Heart right ventricle (tissue), 16 donors: Measurements from ENCODE around the gene SLC35E3. TPM values are rescaled to one million over a fixed set of nuclear protein-coding genes. Genes with fewer than 3 reads are reported as not detected.
"Not testable (repeated sequence)": the region's sequence is repeated elsewhere in the genome, so short reads cannot be mapped to it uniquely, and the experiment has no call there.

Experiments used
- ATAC-seq, 8 donors: fragments of 200-7000 bp; cut with Tn5 transposase; one replicate each; pipeline ENCODE4 v1.9.1; 2020; ENCODE audit warnings: mild to moderate bottlenecking in 8 of 8, moderate library complexity in 8 of 8, moderate number of reproducible peaks in 1 of 8
- DNase-seq, 2 donors: peaks; one replicate each; pipeline ENCODE4 v3.0.0-alpha.2; 2020
- H3K27ac ChIP-seq, 10 donors: fragments of 200-600 bp; sonication (generic) in 2 of 10; one replicate each; pipeline versions ENCODE4 v1.5.0 to v1.8.0; 2020 to 2022; ENCODE audit warnings: mild to moderate bottlenecking in 3 of 10
- H3K27me3 ChIP-seq, 7 donors: fragments of 200-600 bp; one replicate each; pipeline ENCODE4 v1.8.0; 2021 to 2022; ENCODE audit warnings: mild to moderate bottlenecking in 2 of 7
- H3K36me3 ChIP-seq, 9 donors: fragments of 200-600 bp; sonication (generic) in 1 of 9; one replicate each; pipeline versions ENCODE4 v1.5.0 to v1.8.0; 2020 to 2022; ENCODE audit warnings: mild to moderate bottlenecking in 2 of 9
- H3K4me1 ChIP-seq, 9 donors: fragments of 200-600 bp; sonication (generic) in 1 of 9; one replicate each; pipeline versions ENCODE4 v1.5.0 to v1.8.0; 2020 to 2022; ENCODE audit warnings: mild to moderate bottlenecking in 4 of 9
- H3K4me3 ChIP-seq, 10 donors: fragments of 200-600 bp; sonication (generic) in 2 of 10; one replicate each; pipeline versions ENCODE4 v1.5.0 to v1.8.0; 2020 to 2022; ENCODE audit warnings: mild to moderate bottlenecking in 7 of 10, moderate library complexity in 2 of 10
- H3K9me3 ChIP-seq, 11 donors: fragments of 200-600 bp in 10 of 11; sonication (generic) in 2 of 11; one replicate each; pipeline versions ENCODE4 v1.5.0 to v1.8.0; 2013 to 2022; ENCODE audit warnings: mild to moderate bottlenecking in 2 of 11, control low read depth in 1 of 11, moderate library complexity in 1 of 11
- WGBS, 2 donors: extraction: QIAGEN DNeasy Blood & Tissue Kit; methylation state at CpG; one replicate each; pipeline ENCODE4 v1.1.7; 2013; ENCODE audit warnings: inconsistent platforms in 1 of 2; 5-methylcytosine and 5-hydroxymethylcytosine counted together
- intact Hi-C, 10 donors: fragments of 100-400 bp; cut with DNase I; formaldehyde crosslinking; loops; one replicate each; pipeline versions ENCODE4 v1.11.1 to v1.14.2; 2022
- polyA plus RNA-seq, 2 donors: library from polyadenylated mRNA; stranded (reverse); fragments of 200-250 nt; gene quantifications; one replicate each; pipeline ENCODE4 v1.2.3, GENCODE V29; 2013
- total RNA-seq, 10 donors: library from RNA; stranded (reverse); fragmentation: NEBNext Ultra II Directional in 3 of 10; extraction: Animal tissue kit (Norgen Biotek cat#: 25700) in 3 of 10; gene quantifications; one replicate each; pipeline versions ENCODE4 v1.2.1 to v1.2.4, GENCODE V29; 2021 to 2023
- TF ChIP-seq, protein P1 (sequence below), 9 donors: fragments of 200-600 bp; sonication (generic) in 2 of 9; IDR thresholded peaks; one replicate each; pipeline versions ENCODE4 v1.5.0 to v1.8.0; 2021 to 2022; ENCODE audit warnings: antibody characterized with exemption in 9 of 9, mild to moderate bottlenecking in 5 of 9, moderate library complexity in 1 of 9
- donor health status: Arrhythmogenic right ventricular cardiomyopathy.
- donor health status: ischemic (EF 13 %, LVEDD 7.1; RV severe dilation, severe dysfunction).
- donor health status: healthy with polysubstance abuse.
- donor health status: DM: no; HTN: yes; CAD: no.
- donor health status: DM: no; HTN: no; CAD: no.
- donor health status: ischemic (EF 25% LVEDD 6.9; RV normal size, moderate dysfunction).
- donor health status: ischemic (EF 25% LVEDD 5.7; RV mildly dilated, moderate dysfunction).
- donor health status: healthy.
- donor health status: DM: yes; HTN: yes; CAD: no.
- donor health status: Ischemic cardiomyopathy.
- donor health status: ischemic (EF 35%, LVEDD 5.7; RV mildly dilated, moderate dysfunction).
- donor health status: nonischemic (EF 11% LVEDD 7.7; RV severe dilation, severe dysfunction).
- donor health status: DM: yes; HTN: yes; CAD: no.
- donor health status: PGD.
- donor health status: ischemic (EF 29% LVEDD 5.4; RV normal size, mild dysfunction).
- donor health status: nonischemic (EF 23%, LVEDD 6.1; RV moderate dilation, normal function).

SLC35E3 gene
- total and polyA plus RNA-seq, 12 donors, result 1.8 to 8.9 (median 6.2) TPM

DNA sequence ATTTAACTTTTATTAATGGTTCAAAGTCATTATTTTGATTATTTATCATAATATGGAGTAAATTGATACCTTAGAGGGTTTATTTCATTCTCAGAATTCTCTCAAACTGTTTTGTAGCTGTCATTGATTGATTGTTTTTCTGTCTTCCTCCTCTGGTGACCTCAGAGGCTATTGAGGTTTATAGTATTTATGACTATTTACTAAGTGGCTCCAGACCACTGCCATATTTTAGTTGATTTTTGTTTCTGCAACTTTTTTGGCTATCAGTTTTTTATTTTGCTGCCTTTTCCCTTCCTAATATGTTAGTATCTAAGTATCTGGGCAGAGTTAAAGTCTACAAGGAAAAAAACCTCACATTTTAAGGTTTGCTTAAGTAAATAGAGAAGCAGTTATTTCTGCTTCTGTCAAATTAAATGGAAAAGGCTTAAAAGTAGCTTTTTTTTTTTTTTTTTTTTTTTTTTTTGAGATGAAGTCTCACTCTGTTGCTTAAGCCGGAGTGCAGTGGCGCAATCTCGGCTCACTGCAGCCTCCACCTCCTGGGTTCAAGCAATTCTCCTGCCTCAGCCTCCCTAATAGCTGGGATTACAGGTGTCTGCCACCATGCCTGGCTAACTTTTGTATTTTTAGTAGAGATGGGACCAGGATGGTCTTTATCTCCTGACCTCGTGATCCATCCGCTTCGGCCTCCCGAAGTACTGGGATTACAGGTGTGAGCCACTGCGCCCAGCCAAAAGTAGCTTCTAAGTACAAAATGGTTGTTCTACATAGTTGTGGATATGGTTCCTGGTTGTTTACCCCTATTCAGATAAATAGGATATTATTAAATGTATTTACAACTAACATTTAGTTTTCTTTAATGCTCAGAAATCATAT is 70.2 kb downstream of the SLC35E3 start:
- H3K36me3 ChIP-seq, result peaks cover 0 to 100% (median 52%) of the 10 kb centered on the region in 9 donors
- no peak overlapping the region for H3K27ac ChIP-seq
- H3K9me3 ChIP-seq, result peaks cover 0 to 4% (median 0%) of the 10 kb centered on the region in 11 donors
- TF ChIP-seq, protein P1, sequence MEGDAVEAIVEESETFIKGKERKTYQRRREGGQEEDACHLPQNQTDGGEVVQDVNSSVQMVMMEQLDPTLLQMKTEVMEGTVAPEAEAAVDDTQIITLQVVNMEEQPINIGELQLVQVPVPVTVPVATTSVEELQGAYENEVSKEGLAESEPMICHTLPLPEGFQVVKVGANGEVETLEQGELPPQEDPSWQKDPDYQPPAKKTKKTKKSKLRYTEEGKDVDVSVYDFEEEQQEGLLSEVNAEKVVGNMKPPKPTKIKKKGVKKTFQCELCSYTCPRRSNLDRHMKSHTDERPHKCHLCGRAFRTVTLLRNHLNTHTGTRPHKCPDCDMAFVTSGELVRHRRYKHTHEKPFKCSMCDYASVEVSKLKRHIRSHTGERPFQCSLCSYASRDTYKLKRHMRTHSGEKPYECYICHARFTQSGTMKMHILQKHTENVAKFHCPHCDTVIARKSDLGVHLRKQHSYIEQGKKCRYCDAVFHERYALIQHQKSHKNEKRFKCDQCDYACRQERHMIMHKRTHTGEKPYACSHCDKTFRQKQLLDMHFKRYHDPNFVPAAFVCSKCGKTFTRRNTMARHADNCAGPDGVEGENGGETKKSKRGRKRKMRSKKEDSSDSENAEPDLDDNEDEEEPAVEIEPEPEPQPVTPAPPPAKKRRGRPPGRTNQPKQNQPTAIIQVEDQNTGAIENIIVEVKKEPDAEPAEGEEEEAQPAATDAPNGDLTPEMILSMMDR (IDR thresholded peaks at IDR 0.05), result no peak
- H3K4me1 ChIP-seq, result peaks cover 0 to 48% (median 20%) of the 10 kb centered on the region in 9 donors
- no peak for DNase-seq
- H3K4me3 ChIP-seq, result no peak overlapping the region
- 97 to 98% methylated on average over 8 of the region's 8 CpGs for WGBS, 2 donors
- no peaks in the 10 kb centered on the region for H3K27me3 ChIP-seq
- ATAC-seq, result no peak
- intact Hi-C loops, result loop anchor here in 1 of 10 donors (10.0 kb wide), 1 partner anchor 91 kb away; no protein-coding TSS in a partner anchor

DNA sequence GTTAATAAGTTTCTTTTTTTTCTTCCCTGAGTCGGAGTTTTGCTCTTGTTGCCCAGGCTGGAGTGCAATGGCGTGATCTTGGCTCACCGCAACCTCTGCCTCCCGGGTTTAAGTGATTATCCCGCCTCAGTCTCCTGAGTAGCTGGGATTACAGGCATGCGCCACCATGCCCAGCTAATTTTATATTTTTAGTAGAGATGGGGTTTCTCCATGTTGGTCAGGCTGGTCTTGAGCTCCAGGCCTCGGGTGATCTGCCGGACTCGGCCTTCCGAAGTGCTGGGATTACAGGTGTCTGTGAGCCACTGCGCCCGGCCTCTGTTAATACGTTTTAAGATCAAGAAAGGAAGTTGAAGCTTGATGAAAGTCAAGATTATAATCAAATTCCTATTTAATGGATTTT is 73.5 kb downstream of the SLC35E3 start:
- WGBS, 2 donors, result 81 to 82% methylated on average over 13 of the region's 13 CpGs
- H3K27ac ChIP-seq, DNase-seq, H3K27me3 ChIP-seq, ATAC-seq, H3K9me3 ChIP-seq, H3K4me3 ChIP-seq: not testable (repeated sequence)
- Histone ChIP-seq H3K4me1 (peaks cover 0 to 28% (median 13%) of the 10 kb centered on the region in 9 donors), H3K36me3 (peaks cover 0 to 100% (median 60%) of the 10 kb centered on the region in 9 donors)
- intact Hi-C loops, result loop anchor here in 1 of 10 donors (10.0 kb wide), 1 partner anchor 95 kb away; no protein-coding TSS in a partner anchor

DNA sequence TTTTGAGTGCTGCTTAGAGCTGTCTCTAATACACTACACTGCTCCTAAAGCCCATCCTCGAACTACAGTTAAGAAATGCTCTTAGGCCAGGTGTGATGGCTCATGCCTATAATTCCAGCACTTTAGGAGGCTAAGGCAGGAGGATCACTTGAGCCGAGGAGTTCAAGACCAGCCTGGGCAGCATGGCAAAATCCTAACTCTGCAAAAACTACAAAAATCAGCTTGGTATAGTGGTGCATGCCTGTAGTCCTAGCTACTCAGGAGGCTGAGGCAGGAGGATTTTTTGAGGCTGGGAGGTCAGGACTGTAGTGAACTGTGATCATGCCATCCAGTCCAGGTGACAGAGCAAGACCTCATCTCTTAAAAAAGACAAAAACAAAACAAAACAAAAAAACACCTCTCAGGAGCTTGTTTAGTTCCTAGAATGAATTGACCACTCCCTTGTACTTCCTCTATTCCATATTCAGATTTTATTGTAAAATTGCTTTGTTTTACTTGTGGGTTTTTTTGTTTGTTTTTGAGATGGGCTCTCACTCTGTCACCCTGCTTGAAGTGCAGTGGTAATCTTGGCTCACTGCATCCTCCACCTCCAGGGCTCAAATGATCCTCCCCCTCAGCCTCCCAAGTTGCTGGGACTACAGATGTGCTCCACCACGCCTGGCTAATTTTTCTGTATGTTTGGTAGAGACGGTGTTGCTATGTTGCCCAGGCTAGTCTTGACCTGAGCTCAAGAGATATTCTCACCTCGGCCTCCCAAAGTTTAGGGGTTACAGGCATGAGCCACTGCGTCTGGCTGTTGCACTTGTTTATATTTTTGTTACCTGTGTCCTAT is 75.6 kb downstream of the SLC35E3 start:
- intact Hi-C loops, result no loop called here
- DNase-seq (no peak), ATAC-seq (no peak)
- Histone ChIP-seq H3K9me3 (peaks cover 0 to 4% (median 0%) of the 10 kb centered on the region in 11 donors), H3K4me1 (peaks cover 0 to 11% (median 7%) of the 10 kb centered on the region in 9 donors), H3K4me3 (no peak overlapping the region), H3K27ac (no peak overlapping the region), H3K36me3 (peaks cover 0 to 100% (median 62%) of the 10 kb centered on the region in 9 donors), H3K27me3 (no peaks in the 10 kb centered on the region)
- TF ChIP-seq, protein P1 (IDR thresholded peaks at IDR 0.05), result no peak
- 94 to 95% methylated on average over 6 of the region's 6 CpGs for WGBS, 2 donors

DNA sequence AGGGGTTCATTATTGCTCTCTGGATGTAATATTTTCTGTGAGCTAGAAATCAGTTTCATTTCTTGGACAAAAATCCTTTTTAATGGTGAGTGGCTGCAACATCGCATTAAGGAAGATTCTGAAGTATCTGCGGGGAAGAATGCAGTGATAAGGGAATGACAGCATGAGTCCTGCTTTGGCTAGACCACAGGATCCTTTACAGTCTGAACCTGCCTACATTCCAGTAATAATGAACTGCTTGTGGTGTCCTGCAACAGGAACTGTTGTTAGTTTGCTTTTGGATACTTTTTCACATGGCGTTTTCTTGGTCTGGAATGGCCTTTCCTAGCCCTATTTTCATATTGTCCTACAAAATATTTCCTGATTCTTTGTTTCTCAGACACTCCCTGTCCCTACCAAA is 77.7 kb downstream of the SLC35E3 start:
- no peak for DNase-seq
- peaks cover 0 to 11% (median 7%) of the 10 kb centered on the region in 9 donors for H3K4me1 ChIP-seq
- H3K9me3 ChIP-seq, result peaks cover 0 to 4% (median 0%) of the 10 kb centered on the region in 11 donors
- H3K27me3 ChIP-seq, result no peaks in the 10 kb centered on the region
- no peak for ATAC-seq
- intact Hi-C loops, result no loop called here
- H3K36me3 ChIP-seq, result peaks cover 0 to 100% (median 70%) of the 10 kb centered on the region in 9 donors
- 43 to 52% methylated on average over 3 of the region's 3 CpGs for WGBS, 2 donors
- TF ChIP-seq, protein P1 (IDR thresholded peaks at IDR 0.05), result no peak
- peak overlapping the region in 1 of 10 donors; percentile 47 for H3K27ac ChIP-seq
- no peak overlapping the region for H3K4me3 ChIP-seq
